Measurements from ENCODE around the gene WSB1. TPM values are rescaled to one million over a fixed set of nuclear protein-coding genes. Genes with fewer than 3 reads are reported as not detected.

Gene WSB1
- total and polyA plus RNA-seq, 9 of the 15 experiments (the other 6 are each of a cell fraction or from before 2014, with no cell fraction given), result 22.8 to 229 (median 81.1) TPM

DNA sequence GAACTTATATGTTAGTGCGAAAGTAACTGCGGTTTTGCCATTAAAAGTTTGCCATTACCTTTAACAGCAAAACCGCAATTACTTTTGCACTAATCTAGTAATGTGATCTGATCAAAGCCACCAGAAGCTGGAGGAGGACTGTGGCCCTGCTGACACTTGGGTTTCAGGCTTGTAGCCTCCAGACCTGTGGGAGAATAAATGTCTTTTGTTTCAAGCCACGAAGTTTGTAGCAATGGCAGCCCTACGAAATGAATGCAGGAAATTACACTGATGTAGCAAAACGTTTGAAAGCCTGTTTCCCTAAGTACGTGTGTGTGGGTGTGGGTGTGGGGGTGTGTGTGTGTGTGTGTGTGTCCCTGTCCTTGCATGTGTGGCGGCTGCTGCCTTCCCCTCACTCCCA is 66.6 kb downstream of the WSB1 start:
- Histone ChIP-seq H4K20me1 (replicated peaks; ENCODE audit: control insufficient read depth, insufficient read depth, low read length) (no peaks in the 10 kb centered on the region), H3K27ac (ENCODE audit: extremely low read depth, low read depth, low read length) (no peak overlapping the region), H3K79me2 (ENCODE audit: control insufficient read depth, insufficient read depth, low read length) (no peaks in the 10 kb centered on the region), H3K4me2 (ENCODE audit: insufficient read depth, low read length) (peak overlapping the region; percentile 13; the same call in 1 of the 2 replicates), H3K9ac (ENCODE audit: insufficient read depth in 1 of 2, low read depth in 2 of 2, low read length in 2 of 2) (peak overlapping the region; percentile 6 to 38; a peak in 2 of 4 replicates), H3K36me3 (ENCODE audit: control insufficient read depth, insufficient read depth, low read length) (no peaks in the 10 kb centered on the region), H3K9me3 (replicated peaks; ENCODE audit: control insufficient read depth, insufficient read depth, low read depth, low read length) (no peaks in the 10 kb centered on the region), H3K27me3 (ENCODE audit: control insufficient read depth in 2 of 2, insufficient read depth in 2 of 2, low read length in 2 of 2) (no peaks in the 10 kb centered on the region), H3K9me1 (ENCODE audit: control insufficient read depth, insufficient read depth, low read length) (no peaks in the 10 kb centered on the region), H3K4me3 (no peak overlapping the region), H2AFZ (ENCODE audit: low read depth, low read length) (peak overlapping the region; percentile 27), H3K4me1 (replicated peaks in 1 of 2; ENCODE audit: control insufficient read depth in 2 of 2, insufficient read depth in 2 of 2, low read length in 2 of 2) (peaks cover 28 to 32% of the 10 kb centered on the region in 2 experiments; a peak in 4 of 5 replicates)
- in situ Hi-C loops (cut with MboI), result no loop called here
- ChIA-PET POLR2A (interaction anchor here (1.1 kb wide), 1 partner anchor 9 kb away, joined by 3 read pairs; no protein-coding TSS in a partner anchor), CTCF (ENCODE audit: low intra/inter-chr PET ratio) (interaction anchor here (0.6 kb wide), 1 partner anchor 240 kb away, joined by 3 read pairs; no protein-coding TSS in a partner anchor)
- peak; percentile 8; the same call in 1 of the 3 replicates for ATAC-seq
- 4% methylated on average over 8 of the region's 8 CpGs for WGBS (ENCODE audit: insufficient coverage, low coverage, missing lambda C conversion rate)
- intact Hi-C loops (cut with micrococcal nuclease), result no loop called here
- DNase-seq (ENCODE audit: extremely low read depth in 1 of 4, low spot score in 3 of 4), result peak in 2 of 4 experiments; percentile 31 to 48
- BruUV-seq (replicated peaks), result no TSS peak
- peak; percentile 82 for FAIRE-seq
- 0 out of 2 replicates have a peak, but pooled peaks have one; percentile 31 for TF ChIP-seq KLF16 (IDR thresholded peaks at IDR 0.05)
- no peak for TF ChIP-seq ZNF354B (CRISPR knock-in tag; IDR thresholded peaks at IDR 0.05)
- no peak for TF ChIP-seq MTA1 (IDR thresholded peaks at IDR 0.05; ENCODE audit: borderline replicate concordance)
- TF ChIP-seq, protein P1, sequence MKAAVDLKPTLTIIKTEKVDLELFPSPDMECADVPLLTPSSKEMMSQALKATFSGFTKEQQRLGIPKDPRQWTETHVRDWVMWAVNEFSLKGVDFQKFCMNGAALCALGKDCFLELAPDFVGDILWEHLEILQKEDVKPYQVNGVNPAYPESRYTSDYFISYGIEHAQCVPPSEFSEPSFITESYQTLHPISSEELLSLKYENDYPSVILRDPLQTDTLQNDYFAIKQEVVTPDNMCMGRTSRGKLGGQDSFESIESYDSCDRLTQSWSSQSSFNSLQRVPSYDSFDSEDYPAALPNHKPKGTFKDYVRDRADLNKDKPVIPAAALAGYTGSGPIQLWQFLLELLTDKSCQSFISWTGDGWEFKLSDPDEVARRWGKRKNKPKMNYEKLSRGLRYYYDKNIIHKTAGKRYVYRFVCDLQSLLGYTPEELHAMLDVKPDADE (conservative IDR thresholded peaks at IDR 0.05; ENCODE audit: control insufficient read depth, low read depth, low read length), result no peak
- no peak for TF ChIP-seq SP1 (CRISPR knock-in tag; IDR thresholded peaks at IDR 0.05)
- peak; percentile 66 for TF ChIP-seq ZNF316 (IDR thresholded peaks at IDR 0.05)
- peak; percentile 57 for TF ChIP-seq SOX6 (IDR thresholded peaks at IDR 0.05)
- TF ChIP-seq ZNF780A (CRISPR knock-in tag; IDR thresholded peaks at IDR 0.05), result no peak
- TF ChIP-seq ESRRB (CRISPR knock-in tag; IDR thresholded peaks at IDR 0.05; ENCODE audit: borderline replicate concordance), result no peak
- no peak for TF ChIP-seq BRD9 (IDR thresholded peaks at IDR 0.05; ENCODE audit: low read depth, partially characterized antibody)
- TF ChIP-seq, protein P2, sequence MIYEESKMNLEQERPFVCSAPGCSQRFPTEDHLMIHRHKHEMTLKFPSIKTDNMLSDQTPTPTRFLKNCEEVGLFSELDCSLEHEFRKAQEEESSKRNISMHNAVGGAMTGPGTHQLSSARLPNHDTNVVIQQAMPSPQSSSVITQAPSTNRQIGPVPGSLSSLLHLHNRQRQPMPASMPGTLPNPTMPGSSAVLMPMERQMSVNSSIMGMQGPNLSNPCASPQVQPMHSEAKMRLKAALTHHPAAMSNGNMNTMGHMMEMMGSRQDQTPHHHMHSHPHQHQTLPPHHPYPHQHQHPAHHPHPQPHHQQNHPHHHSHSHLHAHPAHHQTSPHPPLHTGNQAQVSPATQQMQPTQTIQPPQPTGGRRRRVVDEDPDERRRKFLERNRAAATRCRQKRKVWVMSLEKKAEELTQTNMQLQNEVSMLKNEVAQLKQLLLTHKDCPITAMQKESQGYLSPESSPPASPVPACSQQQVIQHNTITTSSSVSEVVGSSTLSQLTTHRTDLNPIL (CRISPR knock-in tag; IDR thresholded peaks at IDR 0.05), result no peak
- TF ChIP-seq ATF7 (IDR thresholded peaks at IDR 0.05), result no peak
- TF ChIP-seq ZNF586 (CRISPR knock-in tag; conservative IDR thresholded peaks at IDR 0.05), result no peak
- TF ChIP-seq FOXK1 (CRISPR knock-in tag; IDR thresholded peaks at IDR 0.05; ENCODE audit: borderline replicate concordance), result no peak
- no peak for TF ChIP-seq RBM22 (IDR thresholded peaks at IDR 0.05; ENCODE audit: low read depth, low read length, poor library complexity, severe bottlenecking)
- TF ChIP-seq ZNF717 (CRISPR knock-in tag; IDR thresholded peaks at IDR 0.05), result no peak
- TF ChIP-seq STAT5B (CRISPR knock-in tag; IDR thresholded peaks at IDR 0.05), result no peak
- TF ChIP-seq EWSR1 (IDR thresholded peaks at IDR 0.05; ENCODE audit: borderline replicate concordance, low read depth, partially characterized antibody), result no peak
- no peak for TF ChIP-seq MED1 (CRISPR knock-in tag; IDR thresholded peaks at IDR 0.05; ENCODE audit: borderline replicate concordance)
- no peak for TF ChIP-seq THRAP3 (IDR thresholded peaks at IDR 0.05; ENCODE audit: borderline replicate concordance)
- TF ChIP-seq IFI16 (CRISPR knock-in tag; IDR thresholded peaks at IDR 0.05), result no peak
- TF ChIP-seq ZNF551 (CRISPR knock-in tag; IDR thresholded peaks at IDR 0.05), result no peak
- no peak for TF ChIP-seq ZNF76 (CRISPR knock-in tag; IDR thresholded peaks at IDR 0.05; ENCODE audit: borderline replicate concordance)
- TF ChIP-seq CC2D1A (IDR thresholded peaks at IDR 0.05), result 0 out of 2 replicates have a peak, but pooled peaks have one; percentile 36
- peak; percentile 34 for TF ChIP-seq TAL1 (IDR thresholded peaks at IDR 0.05)
